WI38 (cell line): ENCODE results near the gene CCDC148.

Experiments used
- H3K4me3 ChIP-seq: 2 replicates; pipeline ENCODE4 v1.5.1; 2011; ENCODE audit warnings: low read depth, mild to moderate bottlenecking, control low read depth, low read length
- CTCF ChIP-seq: IDR thresholded peaks from 2 replicates; pipeline ENCODE4 v1.5.1; 2012; ENCODE audit warnings: low read depth, mild to moderate bottlenecking, control low read depth, low read length

CCDC148 gene

GRCh38 chr2:158467248-158467647 is 10.7 kb upstream of the CCDC148 start:
- TF ChIP-seq CTCF, result no peak
- no peak overlapping the region for H3K4me3 ChIP-seq

GRCh38 chr2:158464426-158465281 is 8.1 kb upstream of the CCDC148 start:
- no peak overlapping the region for H3K4me3 ChIP-seq
- peak; percentile 19; the same call in 1 of the 2 replicates for TF ChIP-seq CTCF

GRCh38 chr2:158463496-158464095 is 7.0 kb upstream of the CCDC148 start:
- H3K4me3 ChIP-seq, result no peak overlapping the region
- TF ChIP-seq CTCF, result no peak

- TF ChIP-seq CTCF, result no peak
- no peak overlapping the region for H3K4me3 ChIP-seq
These were observed 4.2 kb upstream of the CCDC148 start for GRCh38 chr2:158460632-158461297.

GRCh38 chr2:158459161-158460003 is 2.8 kb upstream of the CCDC148 start:
- peak overlapping the region; percentile 85 for H3K4me3 ChIP-seq
- no peak for TF ChIP-seq CTCF

- peak overlapping the region; percentile 85 for H3K4me3 ChIP-seq
These were observed 2.0 kb upstream of the CCDC148 start for GRCh38 chr2:158458617-158458920.

More at GRCh38 chr2:158458617-158458920, 2.0 kb upstream of the CCDC148 start:
- TF ChIP-seq CTCF, result no peak
